Testis (tissue), 2 donors: Measurements from ENCODE around the gene EMILIN2.

Experiments used
- POLR2A ChIP-seq: fragments of 450-650 bp; IDR thresholded peaks from one replicate; pipeline ENCODE4 v1.6.1; 2017; ENCODE audit warnings: antibody characterized with exemption, mild to moderate bottlenecking, moderate library complexity
- TF ChIP-seq, protein P1 (sequence below), 3 experiments: fragments of 450-650 bp in 2 of 3; fragments of 200-600 bp in 1 of 3; sonication (generic) in 1 of 3; IDR thresholded peaks; one replicate each; pipeline ENCODE4 v1.5.1; 2016 to 2019; ENCODE audit warnings: antibody characterized with exemption in 3 of 3, mild to moderate bottlenecking in 2 of 3, moderate library complexity in 1 of 3

- TF ChIP-seq, protein P1, sequence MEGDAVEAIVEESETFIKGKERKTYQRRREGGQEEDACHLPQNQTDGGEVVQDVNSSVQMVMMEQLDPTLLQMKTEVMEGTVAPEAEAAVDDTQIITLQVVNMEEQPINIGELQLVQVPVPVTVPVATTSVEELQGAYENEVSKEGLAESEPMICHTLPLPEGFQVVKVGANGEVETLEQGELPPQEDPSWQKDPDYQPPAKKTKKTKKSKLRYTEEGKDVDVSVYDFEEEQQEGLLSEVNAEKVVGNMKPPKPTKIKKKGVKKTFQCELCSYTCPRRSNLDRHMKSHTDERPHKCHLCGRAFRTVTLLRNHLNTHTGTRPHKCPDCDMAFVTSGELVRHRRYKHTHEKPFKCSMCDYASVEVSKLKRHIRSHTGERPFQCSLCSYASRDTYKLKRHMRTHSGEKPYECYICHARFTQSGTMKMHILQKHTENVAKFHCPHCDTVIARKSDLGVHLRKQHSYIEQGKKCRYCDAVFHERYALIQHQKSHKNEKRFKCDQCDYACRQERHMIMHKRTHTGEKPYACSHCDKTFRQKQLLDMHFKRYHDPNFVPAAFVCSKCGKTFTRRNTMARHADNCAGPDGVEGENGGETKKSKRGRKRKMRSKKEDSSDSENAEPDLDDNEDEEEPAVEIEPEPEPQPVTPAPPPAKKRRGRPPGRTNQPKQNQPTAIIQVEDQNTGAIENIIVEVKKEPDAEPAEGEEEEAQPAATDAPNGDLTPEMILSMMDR (IDR thresholded peaks at IDR 0.05): no peak
- TF ChIP-seq POLR2A: no peak
Measured at GRCh38 chr18:2913398-2914005, 66.7 kb downstream of the EMILIN2 start.
